Activated T-cell treated with anti-CD3 and anti-CD28 coated beads, Interleukin-2, amount 50 U/mL, for 72 hours (primary cell): ENCODE data around the gene KDM5A. TPM values are rescaled to one million over a fixed set of nuclear protein-coding genes. Genes with fewer than 3 reads are reported as not detected.

Experiments
- total RNA-seq, 2 donors: library from RNA; stranded (reverse); gene quantifications; one replicate each; pipeline ENCODE4 v1.2.3, GENCODE V29; 2022

KDM5A gene
- total RNA-seq, 2 donors from 2014 or later, result 75.0 to 103 TPM

Other genes with a start within 250 kb of the KDM5A start
- gene SLC6A12, start 175.2 kb downstream of the KDM5A start, total RNA-seq, result 1 to 10 TPM in 1 of 2 donors, under 1 TPM in 1; 0.70 to 1.3 TPM
- 1 to 10 TPM; 2.6 to 3.3 TPM for gene SLC6A13, start 126.5 kb downstream of the KDM5A start, total RNA-seq
- 10 to 100 TPM; 11.2 to 18.9 TPM for gene CCDC77, start 12.3 kb upstream of the KDM5A start, total RNA-seq
- 1 to 10 TPM; 1.3 to 3.7 TPM for gene B4GALNT3, start 70.6 kb upstream of the KDM5A start, total RNA-seq